A549 (cell line): ENCODE data around the gene PHF1. TPM values are rescaled to one million over a fixed set of nuclear protein-coding genes. Genes with fewer than 3 reads are reported as not detected.

Source experiments
- ATAC-seq, 2 experiments: fragments of 200-7000 bp in 1 of 2; fragments of >200 bp in 1 of 2; cut with Nextera tagmentation in 1 of 2; cut with Tn5 transposase in 1 of 2; 3 replicates each; pipeline versions ENCODE4 v1.8.0 to v1.9.1; 2018 to 2020; ENCODE audit warnings: mild to moderate bottlenecking in 1 of 2, moderate library complexity in 1 of 2
- CTCF ChIA-PET: fragments of 300-600 bp; sonication (Branson Sonifier 250); formaldehyde crosslinking; extraction: SDS; loops from one replicate; lab custom pipeline; 2021; ENCODE audit warnings: antibody characterized with exemption, inconsistent platforms; lab: Yijun Ruan, JAX
- POLR2A ChIA-PET: fragments of 350-600 bp; formaldehyde crosslinking; extraction: SDS; loops from one replicate; lab custom pipeline; 2021; ENCODE audit warnings: antibody characterized with exemption, inconsistent platforms; lab: Yijun Ruan, JAX
- DNase-seq, 2 experiments: peaks; one replicate each; pipeline versions ENCODE4 v3.0.0 to v3.0.0-alpha.2; 2011 to 2016; ENCODE audit warnings: low read depth in 1 of 2, low spot score in 1 of 2
- FAIRE-seq: peaks from 2 replicates; lab custom pipeline; 2011; peaks lifted over from hg19 to GRCh38; lab: Jason Lieb, UNC
- H3K27ac ChIP-seq, 2 experiments: fragments of >200 bp; sonication (Bioruptor Twin); formaldehyde crosslinking; 3 replicates each; pipeline ENCODE4 v1.5.1; 2016 to 2017
- H3K4me1 ChIP-seq: fragments of >200 bp; sonication (Bioruptor Twin); formaldehyde crosslinking; 3 replicates; pipeline ENCODE4 v1.6.1; 2016
- H3K4me2 ChIP-seq: fragments of >200 bp; sonication (Bioruptor Twin); formaldehyde crosslinking; 3 replicates; pipeline ENCODE4 v1.6.1; 2016
- H3K4me3 ChIP-seq: fragments of >200 bp; sonication (Bioruptor Twin); formaldehyde crosslinking; 3 replicates; pipeline ENCODE4 v1.5.1; 2016
- H3K9me3 ChIP-seq: fragments of >200 bp; sonication (Bioruptor Twin); formaldehyde crosslinking; 3 replicates; pipeline ENCODE4 v1.6.1; 2016
- BHLHE40 ChIP-seq: IDR thresholded peaks from 2 replicates; pipeline ENCODE4 v1.6.1; 2012; ENCODE audit warnings: low read depth, low read length, inconsistent platforms
- CBX2 ChIP-seq: fragments of 200-600 bp; sonication (generic); IDR thresholded peaks from 2 replicates; pipeline ENCODE4 v1.6.1; 2016; ENCODE audit warnings: low read depth, mild to moderate bottlenecking, borderline replicate concordance
- CBX8 ChIP-seq: fragments of 200-600 bp; sonication (generic); IDR thresholded peaks from 2 replicates; pipeline ENCODE4 v1.6.1; 2016
- CHD2 ChIP-seq: fragments of 150-350 bp; IDR thresholded peaks from 2 replicates; pipeline ENCODE4 v1.6.1; 2014; ENCODE audit warnings: low read length; ENCODE audit not compliant: partially characterized antibody
- EHF ChIP-seq: fragments of 250-450 bp; sonication (Bioruptor Pico); IDR thresholded peaks from 2 replicates; pipeline ENCODE4 v1.5.0; 2020; ENCODE audit warnings: mild to moderate bottlenecking
- EHMT2 ChIP-seq: fragments of 200-600 bp; sonication (generic); IDR thresholded peaks from 2 replicates; pipeline ENCODE4 v1.6.1; 2016; ENCODE audit warnings: antibody characterized with exemption, low read depth, mild to moderate bottlenecking, moderate library complexity
- ESRRA ChIP-seq: fragments of 150-350 bp; IDR thresholded peaks from 2 replicates; pipeline ENCODE4 v1.6.1; 2014; ENCODE audit warnings: mild to moderate bottlenecking, low read length, borderline replicate concordance
- FOSB ChIP-seq: fragments of 250-450 bp; sonication (Bioruptor Pico); IDR thresholded peaks from 2 replicates; pipeline ENCODE4 v1.5.0; 2020; ENCODE audit warnings: mild to moderate bottlenecking, moderate library complexity
- GATA3 ChIP-seq: IDR thresholded peaks from 2 replicates; pipeline ENCODE4 v1.6.1; 2012; ENCODE audit warnings: borderline replicate concordance
- HEYL ChIP-seq: fragments of 250-450 bp; sonication (Bioruptor Pico); IDR thresholded peaks from 2 replicates; pipeline ENCODE4 v1.8.0; 2021; ENCODE audit warnings: mild to moderate bottlenecking, moderate library complexity
- HOXB13 ChIP-seq: fragments of 250-450 bp; sonication (Bioruptor Pico); IDR thresholded peaks from 2 replicates; pipeline ENCODE4 v1.5.0; 2020; ENCODE audit warnings: low read depth, mild to moderate bottlenecking, moderate library complexity
- JUN ChIP-seq, 2 experiments: fragments of >200 bp; sonication (Bioruptor Twin); formaldehyde crosslinking; IDR thresholded peaks; 2 replicates in 1 of 2; 3 replicates in 1 of 2; pipeline ENCODE4 v1.6.1; 2016 to 2017
- KDM1A ChIP-seq: fragments of 200-600 bp; sonication (generic); IDR thresholded peaks from 2 replicates; pipeline ENCODE4 v1.6.1; 2016; ENCODE audit warnings: low read depth, mild to moderate bottlenecking
- KDM5A ChIP-seq: fragments of 200-600 bp; sonication (generic); IDR thresholded peaks from 2 replicates; pipeline ENCODE4 v1.6.1; 2016; ENCODE audit warnings: antibody characterized with exemption, mild to moderate bottlenecking
- MAZ ChIP-seq: fragments of 150-350 bp; IDR thresholded peaks from 2 replicates; pipeline ENCODE4 v1.6.1; 2014; ENCODE audit warnings: antibody characterized with exemption, low read depth, low read length, borderline replicate concordance
- MYC ChIP-seq: IDR thresholded peaks from 2 replicates; pipeline ENCODE4 v1.6.1; 2012; ENCODE audit warnings: mild to moderate bottlenecking, inconsistent platforms, low read length, improper control_type of control experiment, borderline replicate concordance
- NPAS2 ChIP-seq: fragments of 250-450 bp; sonication (Bioruptor Pico); IDR thresholded peaks from 2 replicates; pipeline ENCODE4 v1.8.0; 2022; ENCODE audit warnings: mild to moderate bottlenecking, moderate library complexity, borderline replicate concordance
- NR3C1 ChIP-seq: fragments of >200 bp; sonication (Bioruptor Twin); formaldehyde crosslinking; IDR thresholded peaks from 3 replicates; pipeline ENCODE4 v1.6.1; 2017
- PHF8 ChIP-seq: fragments of 200-600 bp; sonication (generic); IDR thresholded peaks from 2 replicates; pipeline ENCODE4 v1.6.1; 2016; ENCODE audit warnings: low read depth, mild to moderate bottlenecking, antibody characterized with exemption, moderate library complexity, borderline replicate concordance
- POLR2AphosphoS2 ChIP-seq: conservative IDR thresholded peaks from 2 replicates; pipeline ENCODE4 v1.6.1; 2012; ENCODE audit warnings: low read length, improper control_type of control experiment, inconsistent platforms
- RARB ChIP-seq: fragments of 250-450 bp; sonication (Bioruptor Pico); IDR thresholded peaks from 2 replicates; pipeline ENCODE4 v1.8.0; 2021; ENCODE audit warnings: mild to moderate bottlenecking, moderate library complexity
- RFX5 ChIP-seq: fragments of 450-650 bp; IDR thresholded peaks from 2 replicates; pipeline ENCODE4 v1.7.1; 2014; ENCODE audit warnings: antibody characterized with exemption, mild to moderate bottlenecking, moderate library complexity
- SMC3 ChIP-seq: fragments of >200 bp; sonication (Bioruptor Twin); formaldehyde crosslinking; IDR thresholded peaks from 3 replicates; pipeline ENCODE4 v1.6.1; 2018; ENCODE audit warnings: inconsistent platforms
- SREBF2 ChIP-seq: fragments of 450-650 bp; IDR thresholded peaks from 2 replicates; pipeline ENCODE4 v1.6.1; 2014; ENCODE audit warnings: mild to moderate bottlenecking, moderate library complexity
- TP53 ChIP-seq: fragments of 250-450 bp; sonication (Bioruptor Pico); IDR thresholded peaks from 2 replicates; pipeline ENCODE4 v1.5.0; 2021; ENCODE audit warnings: mild to moderate bottlenecking, moderate library complexity
- ZFP36 ChIP-seq: fragments of 450-650 bp; IDR thresholded peaks from 2 replicates; pipeline ENCODE4 v1.6.1; 2014; ENCODE audit warnings: borderline replicate concordance; ENCODE audit not compliant: partially characterized antibody
- WGBS: methylation state at CpG from one replicate; pipeline ENCODE4 v1.1.6; 2017; ENCODE audit errors: missing lambda C conversion rate; 5-methylcytosine and 5-hydroxymethylcytosine counted together
- polyA plus RNA-seq, 4 experiments: library from polyadenylated mRNA; depleted of rRNA in 3 of 4; stranded (reverse); fragments of >200 nt; fragmentation: RNase III in 1 of 4; extraction: RNeasy Plus Mini Kit Qiagen cat#74134 plus additional on column Dnase treatment in 1 of 4; gene quantifications; 2 replicates in 3 of 4; 3 replicates in 1 of 4; pipeline ENCODE4 v1.2.3, GENCODE V29; 2011 to 2017
- TF ChIP-seq, protein P1 (sequence below): IDR thresholded peaks from 2 replicates; pipeline ENCODE4 v1.6.1; 2012
- TF ChIP-seq, protein P2 (sequence below): fragments of 450-650 bp; IDR thresholded peaks from 2 replicates; pipeline ENCODE4 v1.6.1; 2014; ENCODE audit warnings: antibody characterized with exemption

PHF1 gene
- polyA plus RNA-seq, 2 of the 4 experiments (the other 2 are of a cell fraction) = 14.0 to 21.4 TPM

- Histone ChIP-seq H3K4me2 (peak overlapping the region; percentile 13; the same call in 1 of the 3 replicates), H3K27ac (no peak overlapping the region), H3K4me3 (no peak overlapping the region), H3K4me1 (peaks cover 42% of the 10 kb centered on the region), H3K9me3 (no peaks in the 10 kb centered on the region)
- ATAC-seq (no peak), FAIRE-seq (no peak), DNase-seq (no peak)
- 85% methylated on average over 2 of the region's 2 CpGs for WGBS
- CTCF ChIA-PET = no interaction called here
- TF ChIP-seq, protein P1, sequence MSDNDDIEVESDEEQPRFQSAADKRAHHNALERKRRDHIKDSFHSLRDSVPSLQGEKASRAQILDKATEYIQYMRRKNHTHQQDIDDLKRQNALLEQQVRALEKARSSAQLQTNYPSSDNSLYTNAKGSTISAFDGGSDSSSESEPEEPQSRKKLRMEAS = no peak
- TF ChIP-seq ESRRA (no peak), HOXB13 (CRISPR knock-in tag) (no peak), NPAS2 (CRISPR knock-in tag) (no peak), PHF8 (no peak), GATA3 (no peak), EHF (CRISPR knock-in tag) (no peak), RFX5 (no peak), HEYL (no peak), CBX2 (no peak), CBX8 (no peak), RARB (no peak), KDM5A (no peak), NR3C1 (no peak)
- POLR2A ChIA-PET = interaction anchor here (2.7 kb wide), 1 partner anchor 25 kb away, joined by 11 read pairs; the partner anchor contains the start of gene ZBTB9
These were observed 18.9 kb downstream of the PHF1 start for GRCh38 chr6:33429750-33430052.

GRCh38 chr6:33430334-33430733 lies 19.5 kb downstream of the PHF1 start:
- Histone ChIP-seq H3K4me2 (peak overlapping the region; percentile 68), H3K9me3 (no peaks in the 10 kb centered on the region)
- no peak for FAIRE-seq
- TF ChIP-seq HOXB13 (CRISPR knock-in tag) (no peak), FOSB (CRISPR knock-in tag) (no peak), PHF8 (no peak), ZFP36 (no peak), TP53 (CRISPR knock-in tag) (no peak), KDM1A (no peak), EHF (CRISPR knock-in tag) (no peak), HEYL (no peak), SREBF2 (no peak), SMC3 (no peak), EHMT2 (no peak), MAZ (no peak), BHLHE40 (no peak), CHD2 (no peak), POLR2AphosphoS2 (no peak), MYC (no peak), JUN (IDR thresholded peaks at IDR 0.05) (no peak)
- TF ChIP-seq, protein P2, sequence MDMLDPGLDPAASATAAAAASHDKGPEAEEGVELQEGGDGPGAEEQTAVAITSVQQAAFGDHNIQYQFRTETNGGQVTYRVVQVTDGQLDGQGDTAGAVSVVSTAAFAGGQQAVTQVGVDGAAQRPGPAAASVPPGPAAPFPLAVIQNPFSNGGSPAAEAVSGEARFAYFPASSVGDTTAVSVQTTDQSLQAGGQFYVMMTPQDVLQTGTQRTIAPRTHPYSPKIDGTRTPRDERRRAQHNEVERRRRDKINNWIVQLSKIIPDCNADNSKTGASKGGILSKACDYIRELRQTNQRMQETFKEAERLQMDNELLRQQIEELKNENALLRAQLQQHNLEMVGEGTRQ = no peak
- TF ChIP-seq, all 56 proteins: peak for 0
- ATAC-seq = no peak
- WGBS = 50% methylated on average over 2 of the region's 2 CpGs
- DNase-seq = no peak
- H3K27ac ChIP-seq = peak overlapping the region in 1 of 2 experiments; percentile 80; a peak in 2 of 6 replicates
- no peak overlapping the region for H3K4me3 ChIP-seq
- ChIA-PET CTCF (no interaction called here), POLR2A (interaction anchor here (1.2 to 2.7 kb wide), 2 partner anchors 24 to 191 kb away, joined by 3 to 11 read pairs; partner anchors contain the start of genes ITPR3 and ZBTB9)
- H3K4me1 ChIP-seq = peaks cover 39% of the 10 kb centered on the region
